DMS53 (cell line): Measurements from ENCODE around the gene ARHGAP15.

Source experiments
- DNase-seq: peaks from one replicate; lab custom pipeline; 2025; lab: John Stamatoyannopoulos, UW

ARHGAP15 gene

DNA sequence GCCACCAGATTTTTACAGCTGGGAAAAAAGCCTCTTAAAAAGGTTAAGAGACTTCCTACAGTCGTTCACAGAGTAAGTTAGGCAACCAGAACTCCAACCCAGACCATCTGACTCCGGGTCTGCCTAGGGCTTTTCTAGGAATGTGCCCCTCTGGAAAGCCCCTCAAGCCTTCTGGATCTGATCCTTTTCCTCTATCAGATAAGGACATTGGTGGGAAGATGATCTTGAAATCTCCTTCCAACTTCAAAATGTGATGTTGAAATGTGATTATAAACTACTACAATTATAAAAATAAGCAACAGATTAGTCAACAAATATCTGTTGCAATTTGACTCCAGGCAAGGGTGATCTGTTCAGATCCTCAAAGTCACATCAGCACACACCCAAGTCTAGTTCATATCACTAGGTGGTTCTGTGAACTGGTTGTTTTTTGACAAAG lies 270.4 kb downstream of the ARHGAP15 start:
- DNase-seq = no peak

DNA sequence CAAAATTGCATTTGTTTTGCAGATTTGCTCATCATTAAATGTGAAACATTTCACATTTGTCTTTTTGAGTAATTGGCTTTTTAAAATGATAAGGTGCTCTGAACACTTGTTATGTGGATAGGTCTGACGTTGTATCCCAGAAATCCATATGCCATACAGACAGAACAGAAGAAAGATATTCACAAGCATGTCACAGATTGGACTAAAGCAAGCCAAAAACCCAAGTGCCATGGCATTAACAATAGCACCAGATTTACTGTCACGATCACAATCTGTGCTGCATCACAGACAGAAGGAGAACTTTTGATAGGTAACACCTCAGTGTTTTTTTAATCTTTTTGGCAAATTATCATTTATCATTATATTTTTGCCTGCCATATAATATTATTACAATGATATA lies 272.6 kb downstream of the ARHGAP15 start:
- no peak for DNase-seq

DNA sequence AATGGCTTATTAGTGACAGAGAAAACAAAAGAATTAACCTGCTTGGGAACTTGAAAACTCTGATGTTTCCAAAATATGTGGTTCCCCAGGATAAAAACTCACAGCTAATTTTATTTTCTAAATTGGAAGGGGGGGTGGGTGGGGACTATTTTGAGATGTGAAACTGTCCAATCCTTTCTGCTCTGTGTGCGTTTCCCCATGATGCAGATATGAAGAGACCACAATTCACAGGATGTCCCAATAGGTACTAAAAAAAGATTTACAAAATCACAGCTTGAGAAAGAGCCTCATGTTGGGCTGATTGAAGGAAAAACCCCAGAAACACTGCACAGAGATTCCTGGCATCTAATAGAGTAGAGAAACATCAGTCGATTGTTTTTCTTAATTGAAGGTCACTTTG lies 273.2 kb downstream of the ARHGAP15 start:
- no peak for DNase-seq

DNA sequence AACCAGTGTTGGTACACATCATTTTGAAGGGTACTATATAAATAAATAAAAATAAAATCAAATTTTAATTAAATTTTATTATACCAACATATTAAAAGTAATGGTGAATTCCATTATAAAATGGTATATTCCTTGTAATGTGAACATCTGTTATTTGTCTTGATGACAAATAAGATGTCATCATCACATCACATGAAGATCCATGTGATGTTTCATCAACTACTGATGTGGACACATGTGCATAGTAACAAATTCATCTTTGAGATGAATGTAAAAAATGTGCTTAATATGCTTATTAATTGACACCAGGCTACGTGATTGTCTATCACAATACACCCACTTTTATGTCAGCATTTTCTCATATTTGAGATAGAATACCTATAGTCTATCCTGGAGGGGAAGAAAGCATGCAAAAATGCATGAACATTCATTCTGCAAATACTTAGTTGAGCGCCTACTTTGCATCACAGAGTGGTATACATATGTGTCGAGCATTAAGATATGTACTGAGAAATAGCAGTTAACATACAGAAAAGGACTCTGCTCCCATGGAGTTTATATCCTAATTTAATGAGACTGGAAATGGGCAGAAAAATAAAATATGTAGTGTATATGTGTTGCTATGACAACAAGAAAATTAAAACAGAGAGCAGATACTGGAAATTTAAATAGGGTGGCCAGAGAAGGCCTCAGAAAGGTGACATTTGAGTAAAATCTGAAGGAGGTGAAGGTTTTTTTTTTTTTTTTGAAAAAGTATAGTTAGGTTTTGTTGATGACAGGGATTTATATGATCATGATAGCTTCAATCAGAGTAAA lies 281.1 kb downstream of the ARHGAP15 start:
- no peak for DNase-seq

DNA sequence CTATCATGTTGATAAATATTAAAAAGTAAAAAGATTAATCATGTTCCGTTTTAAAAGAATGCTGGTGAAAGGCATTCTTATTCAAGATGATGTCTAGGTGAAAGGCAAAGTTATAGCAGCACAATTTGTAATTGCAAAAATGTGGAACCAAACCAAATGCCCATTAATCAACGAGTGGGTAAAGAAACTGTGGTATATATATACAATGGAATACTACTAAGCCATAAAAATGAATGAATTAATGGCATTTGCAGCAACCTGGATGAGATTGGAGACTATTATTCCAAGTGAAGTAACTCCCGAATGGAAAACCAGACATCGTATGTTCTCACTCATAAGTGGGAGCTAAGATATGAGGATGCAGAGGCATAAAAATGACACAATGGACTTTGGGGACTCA lies 286.4 kb downstream of the ARHGAP15 start:
- no peak for DNase-seq

DNA sequence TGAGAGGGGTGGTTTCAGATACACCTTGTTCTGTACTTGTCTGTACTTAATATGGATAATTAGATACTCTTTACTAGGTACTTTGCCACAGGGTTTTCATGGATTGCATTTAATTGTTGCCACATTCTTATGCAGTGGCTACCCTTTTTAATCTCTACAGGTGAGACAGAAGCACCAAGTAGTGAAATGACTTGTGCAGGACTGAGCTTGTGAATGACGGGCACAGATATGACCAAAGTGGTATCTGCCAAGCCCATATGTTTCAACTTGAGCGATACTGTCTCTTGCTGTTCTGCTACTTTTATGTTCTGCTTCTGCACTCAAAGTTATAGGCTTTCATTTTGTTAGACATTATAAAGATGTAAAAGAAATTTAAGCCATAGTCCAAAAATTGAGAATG lies 288.2 kb downstream of the ARHGAP15 start:
- no peak for DNase-seq

DNA sequence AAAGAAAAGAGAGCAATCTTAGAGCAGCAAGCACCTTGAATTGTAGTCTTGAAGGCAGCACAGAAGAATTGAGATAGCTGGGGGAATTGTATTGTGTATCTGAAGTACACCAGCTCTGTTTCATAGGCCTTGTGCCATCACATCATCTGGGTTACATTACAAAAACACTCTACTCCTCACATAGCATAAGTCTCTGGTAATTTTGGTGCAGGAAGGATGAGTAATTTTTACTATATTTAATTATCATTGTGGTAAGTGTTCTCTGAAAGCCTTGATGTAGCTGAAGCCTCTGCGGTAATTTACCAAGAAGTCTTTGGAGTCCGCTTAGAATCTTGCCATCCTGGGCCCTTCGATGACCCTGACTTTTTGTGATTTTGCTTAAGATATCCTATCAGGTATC lies 291.1 kb downstream of the ARHGAP15 start:
- DNase-seq = no peak

DNA sequence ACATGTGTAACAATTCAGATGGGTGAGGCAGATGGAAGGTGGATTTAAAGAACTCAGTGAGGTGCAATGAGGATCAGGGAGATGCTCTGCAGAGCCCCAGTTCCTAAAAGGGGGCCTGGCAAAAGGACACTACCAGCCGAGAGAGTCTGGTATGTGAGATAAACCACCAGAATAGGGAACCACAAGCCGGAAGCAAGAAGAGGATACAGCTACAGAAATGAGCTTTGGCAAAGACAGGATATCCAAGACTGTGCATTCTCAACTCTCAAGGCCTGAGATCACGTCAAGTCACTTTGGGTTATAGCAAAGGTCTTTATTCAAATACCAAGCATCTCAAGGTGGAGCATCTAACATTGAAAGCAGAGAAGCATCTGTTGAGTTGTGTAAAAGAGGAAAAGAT lies 293.5 kb downstream of the ARHGAP15 start:
- no peak for DNase-seq

DNA sequence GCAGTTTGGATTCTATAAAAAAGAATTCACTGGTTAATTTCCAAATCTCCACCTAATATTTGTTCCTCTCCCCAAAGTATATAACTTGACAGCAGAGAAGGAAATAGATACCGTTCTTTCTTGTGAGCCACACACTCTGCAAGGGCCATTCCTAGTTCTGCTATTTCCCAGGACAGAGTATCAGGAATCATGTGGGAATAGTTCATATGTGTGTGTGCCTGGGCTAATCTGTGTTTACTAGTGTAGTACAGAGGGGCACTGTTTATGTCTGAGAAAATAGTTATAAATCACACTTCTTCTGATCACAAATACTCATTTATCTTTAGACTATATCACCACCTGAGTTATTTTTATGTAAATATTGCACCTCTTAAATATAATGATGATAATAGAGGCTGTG lies 296.7 kb downstream of the ARHGAP15 start:
- DNase-seq = no peak

DNA sequence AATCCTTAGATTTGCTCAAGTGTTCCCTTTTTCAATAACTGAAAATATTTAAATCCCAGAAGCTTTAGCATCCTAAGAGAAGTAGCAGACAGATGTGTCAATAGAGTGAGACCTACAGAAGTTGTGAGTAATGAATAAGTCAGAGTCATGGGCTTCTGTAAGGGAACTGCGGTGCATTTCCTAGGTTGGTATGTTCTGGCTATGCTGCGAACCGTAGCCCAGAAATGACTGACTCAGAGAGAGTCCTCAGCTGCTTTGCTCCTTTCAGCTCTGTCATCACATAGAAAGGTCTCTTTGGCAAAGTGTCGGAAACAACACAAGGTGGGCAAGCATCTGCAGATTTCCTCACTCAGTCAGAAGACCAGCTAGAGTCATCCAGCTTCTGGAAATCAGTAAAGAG lies 297.1 kb downstream of the ARHGAP15 start:
- no peak for DNase-seq

DNA sequence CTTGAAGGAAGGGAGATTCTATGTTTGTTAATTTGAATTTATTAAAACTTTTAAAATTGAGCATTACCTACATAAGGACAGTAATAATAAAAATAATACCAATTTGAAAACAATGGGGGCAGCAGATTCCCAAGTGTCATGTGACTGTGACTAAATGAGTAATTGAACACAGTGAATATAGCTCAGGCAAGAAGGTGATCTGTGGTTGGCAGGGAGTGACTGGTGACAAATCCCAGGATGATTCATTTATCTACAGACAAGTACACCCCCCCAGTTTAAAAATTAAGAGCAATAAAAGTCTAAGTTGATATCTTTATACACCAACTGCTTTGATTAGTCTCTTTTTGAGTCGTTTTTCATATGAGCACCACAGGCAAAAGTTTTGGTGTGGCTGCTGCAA lies 299.5 kb downstream of the ARHGAP15 start:
- no peak for DNase-seq

DNA sequence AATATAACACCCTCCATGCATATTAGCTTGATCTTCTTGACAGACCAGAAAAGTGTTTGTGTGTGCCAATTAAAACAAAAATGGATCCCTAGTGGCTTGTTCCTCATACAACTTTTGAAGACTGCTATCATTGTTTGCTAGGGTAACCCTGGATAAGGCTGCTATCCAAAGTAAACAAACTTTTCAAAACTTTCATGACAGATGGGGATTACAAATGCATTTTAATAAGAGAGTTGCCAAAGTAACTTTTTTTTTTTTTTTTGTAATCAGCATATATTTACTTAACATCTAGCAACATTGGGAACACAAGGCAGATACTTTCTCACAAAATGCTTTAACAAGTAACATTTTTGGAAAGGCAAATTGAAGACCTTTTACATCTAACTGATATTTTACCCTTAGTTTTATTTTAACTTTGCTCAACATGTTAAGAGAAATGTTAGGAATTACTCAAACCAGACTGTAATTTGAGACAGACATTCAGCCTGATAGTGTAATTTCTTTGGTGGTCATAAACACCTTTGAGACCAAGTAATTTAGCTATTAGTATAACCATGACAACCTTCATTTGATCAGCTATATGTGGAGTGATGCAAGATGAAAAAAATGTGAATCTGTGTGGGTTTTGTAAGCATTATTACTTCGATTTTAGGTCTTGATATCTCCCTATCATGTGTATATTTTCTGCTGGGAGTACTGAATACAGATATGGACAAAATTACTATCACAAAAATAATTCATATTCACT lies 300.9 kb downstream of the ARHGAP15 start:
- DNase-seq = no peak

DNA sequence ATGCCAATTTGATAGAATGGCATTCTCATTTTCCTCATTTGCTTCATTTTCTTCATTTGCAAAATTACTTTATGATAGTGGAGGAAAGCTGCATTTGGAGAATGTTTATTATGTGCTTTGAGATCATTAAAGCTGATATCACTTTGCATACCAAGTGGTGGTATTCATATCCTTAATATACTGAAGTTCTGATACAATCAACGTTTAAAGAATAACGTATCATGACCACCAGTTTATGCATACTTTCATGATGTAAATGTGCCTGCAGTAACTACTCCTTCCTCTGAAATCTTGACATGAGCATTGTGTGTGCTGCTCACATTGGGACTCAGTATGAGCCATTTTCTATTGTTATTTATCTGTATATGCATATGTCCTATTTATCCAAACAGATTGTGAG lies 302.1 kb downstream of the ARHGAP15 start:
- DNase-seq = no peak

DNA sequence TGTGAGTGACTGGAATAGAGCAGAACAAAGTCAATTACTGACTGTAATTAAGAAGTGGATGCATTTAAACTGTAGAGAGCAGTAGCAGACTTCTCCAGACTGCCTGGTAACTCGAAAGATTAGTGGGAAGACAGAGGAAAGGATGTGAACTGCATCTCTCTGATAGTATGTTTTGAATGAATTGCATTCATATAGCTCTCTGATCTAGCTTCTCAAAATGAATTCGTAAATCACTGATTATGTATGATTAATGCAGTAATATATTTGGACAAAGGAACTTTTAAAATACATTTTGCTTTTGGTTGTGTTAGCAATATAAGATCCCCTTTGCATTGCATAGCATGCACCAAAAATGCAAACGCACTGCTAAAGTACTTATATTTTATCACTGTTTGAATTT lies 304.0 kb downstream of the ARHGAP15 start:
- no peak for DNase-seq

DNA sequence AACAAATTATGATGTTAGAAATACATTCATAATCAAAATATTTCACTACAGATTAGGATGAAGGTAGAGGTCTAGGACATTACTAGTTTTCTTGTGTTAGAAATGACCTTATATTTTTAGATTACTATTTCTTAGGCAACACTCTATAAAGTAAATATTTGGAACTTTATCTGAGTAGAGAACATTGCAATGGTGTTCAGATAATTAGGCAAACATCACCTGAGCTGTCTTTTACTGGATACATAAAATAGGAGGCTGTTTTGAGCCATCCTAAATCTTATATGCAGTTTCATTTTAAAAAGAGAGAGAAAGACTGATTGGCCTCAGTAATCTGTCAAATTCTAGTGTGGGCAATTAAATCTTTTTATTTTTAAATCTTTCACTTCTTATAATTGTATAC lies 304.6 kb downstream of the ARHGAP15 start:
- no peak for DNase-seq

DNA sequence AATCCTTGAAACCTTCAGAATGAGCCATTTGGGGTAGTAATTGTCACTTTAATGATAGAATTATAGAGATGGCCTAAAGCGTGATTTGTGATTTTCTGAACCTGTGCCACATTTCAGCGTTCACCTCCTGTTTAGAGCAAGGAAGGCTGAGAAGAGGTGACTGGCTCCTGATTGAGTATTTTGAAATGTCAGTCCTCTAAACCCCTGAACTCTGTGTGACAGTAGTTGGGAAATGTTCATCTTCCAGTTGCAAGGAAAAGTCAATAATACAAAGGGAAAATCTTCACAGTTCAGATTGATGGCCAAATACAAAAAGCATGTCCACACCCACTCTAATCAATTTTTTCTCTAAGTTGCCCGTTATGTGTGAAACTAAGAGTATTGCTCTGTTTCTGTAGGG lies 305.2 kb downstream of the ARHGAP15 start:
- DNase-seq = no peak

DNA sequence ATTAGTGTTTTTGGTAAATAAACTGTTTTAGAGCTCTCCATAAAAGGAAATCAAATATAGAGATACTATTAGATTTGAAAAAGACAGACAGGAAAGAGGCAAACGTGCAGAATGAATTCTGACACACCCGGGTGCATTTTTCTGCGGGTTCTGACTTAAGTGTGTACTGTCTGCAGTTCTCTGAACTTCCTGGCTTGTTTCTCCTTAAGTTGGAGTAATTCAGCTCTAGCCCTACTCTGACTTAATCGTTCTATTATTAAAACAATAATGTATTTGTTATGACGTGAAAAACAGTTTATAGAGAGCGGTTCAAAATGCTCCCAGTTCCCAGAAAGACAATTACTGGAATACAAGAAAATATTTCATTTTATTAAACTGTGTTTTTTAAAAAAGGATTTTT lies 305.9 kb downstream of the ARHGAP15 start:
- DNase-seq = no peak

DNA sequence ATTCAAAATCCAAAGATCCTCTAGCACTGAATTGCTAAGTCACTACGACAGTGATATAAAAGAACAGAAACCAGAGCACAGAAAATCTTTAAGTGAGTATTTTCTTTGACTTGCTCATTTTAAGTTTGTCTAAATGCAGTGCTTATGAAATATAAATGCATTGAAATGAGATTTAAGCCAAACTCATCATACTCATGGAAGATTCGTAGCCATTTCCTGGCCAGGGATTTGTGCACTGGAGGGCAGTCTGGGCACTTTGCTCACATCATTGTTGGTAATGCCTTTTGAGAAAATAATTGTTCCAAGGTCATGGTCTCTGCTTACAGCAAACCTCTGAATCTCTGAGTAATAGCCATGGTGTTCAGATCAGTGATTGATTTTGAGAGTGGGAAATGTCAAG lies 307.7 kb downstream of the ARHGAP15 start:
- DNase-seq = no peak

DNA sequence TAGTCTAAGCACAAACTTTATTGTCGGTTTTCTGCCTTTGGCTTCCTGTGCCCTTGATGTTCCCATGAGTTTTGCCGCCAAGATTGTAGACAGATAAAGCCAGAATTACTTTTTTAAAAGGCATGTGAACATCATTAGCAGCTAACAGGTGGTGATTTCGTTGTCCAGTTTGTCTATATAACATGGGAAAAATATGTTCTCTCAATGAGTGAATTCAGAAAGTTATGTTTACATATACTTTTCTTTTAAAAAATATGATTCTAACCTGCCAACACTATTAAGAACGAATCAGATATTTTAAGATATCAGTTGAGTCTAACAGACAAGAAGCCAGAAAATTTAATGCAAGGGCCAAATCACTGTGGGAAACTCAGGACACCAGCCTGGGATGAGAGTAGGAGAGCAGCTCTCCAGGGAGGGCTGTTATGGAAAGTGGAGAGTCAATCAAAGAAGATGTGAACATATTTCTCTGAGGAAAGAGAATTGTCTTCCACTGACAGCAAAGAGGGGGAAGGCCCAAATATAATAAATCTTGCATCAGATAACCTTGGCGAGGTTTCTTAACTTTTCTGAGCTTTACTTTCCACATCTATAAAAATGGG lies 311.3 kb downstream of the ARHGAP15 start:
- DNase-seq = no peak

DNA sequence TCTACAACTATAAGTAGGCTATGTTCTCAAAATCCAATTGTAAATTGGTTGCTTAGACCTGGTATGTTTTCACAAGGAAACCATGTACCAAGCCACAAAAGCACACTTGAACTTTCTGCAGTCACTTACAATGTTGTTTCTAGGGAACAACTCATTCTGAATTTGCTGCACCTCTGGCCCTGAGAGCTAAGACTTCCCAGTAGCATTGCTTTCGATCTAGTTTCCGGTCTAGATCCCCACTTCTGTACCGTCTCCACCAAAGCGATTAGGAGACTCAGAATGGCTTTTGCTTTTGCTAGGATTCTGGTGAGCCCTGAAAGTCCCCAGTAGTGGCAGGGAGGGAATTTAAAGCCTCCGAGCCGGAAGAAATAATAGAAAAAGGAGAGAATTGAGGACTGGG lies 313.0 kb downstream of the ARHGAP15 start:
- DNase-seq = no peak

DNA sequence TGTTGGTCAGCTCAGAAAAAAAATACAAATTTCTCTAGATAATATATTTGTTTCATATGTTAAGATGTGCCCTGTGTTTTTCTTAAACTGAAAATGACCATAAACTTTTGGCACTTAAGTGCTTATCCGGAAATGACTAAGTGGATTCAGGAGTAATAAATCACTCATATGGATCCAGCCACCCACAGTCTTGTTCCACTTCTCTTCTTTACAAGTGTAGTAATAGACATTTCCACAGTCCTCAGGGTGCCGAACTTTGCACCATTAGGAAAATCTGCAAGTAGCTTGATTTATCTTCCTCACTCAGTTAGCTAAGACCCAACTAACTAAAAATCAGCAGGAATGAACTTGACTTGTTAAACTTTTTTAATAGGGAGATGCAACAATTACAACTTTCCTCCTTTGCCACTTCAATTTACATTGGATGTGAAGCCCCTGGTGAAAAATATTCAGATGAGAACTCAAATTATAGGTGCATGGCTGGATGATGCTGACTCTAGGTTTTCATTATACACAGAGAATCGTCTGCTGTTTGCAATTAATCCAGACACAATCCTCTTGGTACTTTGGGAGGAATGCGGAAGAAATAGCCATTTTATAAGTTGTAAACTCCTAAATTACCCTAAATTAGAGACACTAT lies 322.5 kb downstream of the ARHGAP15 start:
- no peak for DNase-seq

DNA sequence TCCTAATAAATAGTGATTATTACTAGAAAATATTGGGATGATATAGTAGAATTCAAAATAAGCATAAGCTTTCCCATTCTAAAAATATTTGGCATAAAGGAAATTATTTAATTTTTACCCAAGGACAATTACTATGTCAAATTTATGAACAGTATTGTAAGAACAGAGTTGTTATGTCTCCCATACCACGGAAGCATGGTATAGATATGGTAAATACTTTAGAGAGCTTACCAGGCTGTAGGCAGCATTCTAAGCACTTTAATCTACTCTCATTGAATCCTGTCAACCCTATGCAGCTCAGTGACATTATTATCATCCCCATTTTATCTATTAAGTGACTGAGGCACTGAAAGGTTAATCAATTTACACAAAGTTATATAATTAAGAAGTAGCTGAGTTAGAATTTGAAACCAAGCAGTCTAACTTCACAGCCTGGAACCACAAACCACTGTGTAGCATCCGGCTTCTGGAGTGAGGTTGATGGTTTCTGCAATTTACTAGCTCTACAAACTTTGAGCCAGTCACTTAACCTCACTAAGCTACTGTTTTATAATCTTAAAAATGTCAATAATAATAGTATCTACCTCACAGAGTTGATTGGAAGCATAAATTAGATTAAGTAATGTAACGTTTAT lies 323.7 kb downstream of the ARHGAP15 start:
- DNase-seq = no peak
